Measurements from ENCODE around the gene MORC1. TPM values are rescaled to one million over a fixed set of nuclear protein-coding genes. Genes with fewer than 3 reads are reported as not detected.

The MORC1 gene
- total RNA-seq, 2 experiments from 2014 or later: not detected

DNA sequence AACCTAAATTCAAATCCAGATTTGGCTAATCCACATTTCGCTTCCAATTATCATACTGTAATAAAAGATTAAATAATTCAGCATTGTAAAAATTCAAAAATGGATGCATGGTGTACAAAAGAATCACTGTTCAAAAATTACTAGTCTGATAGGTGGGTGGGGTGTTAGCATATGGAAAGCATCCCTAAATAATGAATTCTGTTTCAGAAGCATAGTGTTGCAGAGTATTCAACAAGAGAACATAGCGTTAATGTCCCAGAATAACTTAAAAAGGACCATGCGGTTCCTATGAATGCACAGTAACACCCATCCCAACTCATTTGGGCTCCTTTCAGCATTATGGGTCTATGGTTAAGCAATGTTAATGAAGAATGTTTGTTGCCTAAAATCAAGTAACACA is 51.1 kb downstream of the MORC1 start:
- Mint-ChIP-seq H3K27ac (no peak overlapping the region), H3K27me3 (peaks cover 11% of the 10 kb centered on the region), H3K36me3 (ENCODE audit: low read depth) (no peaks in the 10 kb centered on the region), H3K4me3 (no peak overlapping the region), H3K4me1 (ENCODE audit: low read depth) (peaks cover under 1% of the 10 kb centered on the region), H3K9me3 (no peaks in the 10 kb centered on the region)
- intact Hi-C loops (cut with DNase I, micrococcal nuclease): no loop called here
- ATAC-seq (ENCODE audit: poor library complexity) (no peak), DNase-seq (no peak)
- no peak overlapping the region for H3K27ac ChIP-seq (ENCODE audit: low read depth in 1 of 2, low read length in 2 of 2)
- peaks cover 0 to 15% of the 10 kb centered on the region in 2 experiments for H3K27me3 ChIP-seq (ENCODE audit: control insufficient read depth in 1 of 2, insufficient read depth in 2 of 2, low read length in 2 of 2)
- ChIA-PET CTCF (no interaction called here), POLR2A (no interaction called here)
- no peaks in the 10 kb centered on the region for H3K4me1 ChIP-seq (ENCODE audit: insufficient read depth, low read length)
- no peaks in the 10 kb centered on the region for H3K36me3 ChIP-seq (ENCODE audit: insufficient read depth, low read length)
- no peak overlapping the region for H3K4me3 ChIP-seq (ENCODE audit: low read length)
- TF ChIP-seq CTCF (IDR thresholded peaks at IDR 0.05): no peak
- no peaks in the 10 kb centered on the region for H3K9me3 ChIP-seq (ENCODE audit: control insufficient read depth in 1 of 2, insufficient read depth in 1 of 2, low read length in 2 of 2)

DNA sequence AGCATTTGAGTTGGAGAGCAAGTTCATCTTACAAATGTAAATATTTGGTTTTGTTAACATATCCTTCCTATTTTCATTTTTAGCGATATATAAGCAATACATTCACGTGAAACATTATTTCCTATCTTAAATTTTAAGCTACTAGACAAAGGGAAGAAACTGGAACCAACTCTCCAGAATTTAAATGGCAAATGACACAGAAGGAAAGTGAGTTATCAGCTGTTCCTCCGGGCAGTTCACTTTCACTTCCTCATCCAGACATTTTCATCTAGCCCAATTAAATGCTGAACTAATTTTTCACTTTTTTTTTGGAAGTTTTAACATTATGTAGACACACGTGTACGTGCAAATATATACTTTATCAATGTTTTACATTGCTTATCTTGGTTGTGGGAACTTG is 58.7 kb downstream of the MORC1 start:
- H3K36me3 ChIP-seq (ENCODE audit: insufficient read depth, low read length): no peaks in the 10 kb centered on the region
- no peak overlapping the region for H3K4me3 ChIP-seq (ENCODE audit: low read length)
- Mint-ChIP-seq H3K27ac (no peak overlapping the region), H3K36me3 (ENCODE audit: low read depth) (no peaks in the 10 kb centered on the region), H3K9me3 (no peaks in the 10 kb centered on the region), H3K4me3 (no peak overlapping the region), H3K27me3 (peaks cover 18% of the 10 kb centered on the region), H3K4me1 (ENCODE audit: low read depth) (peaks cover 9% of the 10 kb centered on the region)
- ChIA-PET CTCF (no interaction called here), POLR2A (no interaction called here)
- intact Hi-C loops (cut with DNase I, micrococcal nuclease): no loop called here
- H3K9me3 ChIP-seq (ENCODE audit: control insufficient read depth in 1 of 2, insufficient read depth in 1 of 2, low read length in 2 of 2): no peaks in the 10 kb centered on the region
- peak in 3 of 14 experiments; percentile 11 to 16 (median 11) for DNase-seq
- ATAC-seq (ENCODE audit: poor library complexity): no peak
- TF ChIP-seq CTCF (IDR thresholded peaks at IDR 0.05): no peak
- no peaks in the 10 kb centered on the region for H3K4me1 ChIP-seq (ENCODE audit: insufficient read depth, low read length)
- no peak overlapping the region for H3K27ac ChIP-seq (ENCODE audit: low read depth in 1 of 2, low read length in 2 of 2)
- peaks cover 0 to 10% of the 10 kb centered on the region in 2 experiments for H3K27me3 ChIP-seq (ENCODE audit: control insufficient read depth in 1 of 2, insufficient read depth in 2 of 2, low read length in 2 of 2)

DNA sequence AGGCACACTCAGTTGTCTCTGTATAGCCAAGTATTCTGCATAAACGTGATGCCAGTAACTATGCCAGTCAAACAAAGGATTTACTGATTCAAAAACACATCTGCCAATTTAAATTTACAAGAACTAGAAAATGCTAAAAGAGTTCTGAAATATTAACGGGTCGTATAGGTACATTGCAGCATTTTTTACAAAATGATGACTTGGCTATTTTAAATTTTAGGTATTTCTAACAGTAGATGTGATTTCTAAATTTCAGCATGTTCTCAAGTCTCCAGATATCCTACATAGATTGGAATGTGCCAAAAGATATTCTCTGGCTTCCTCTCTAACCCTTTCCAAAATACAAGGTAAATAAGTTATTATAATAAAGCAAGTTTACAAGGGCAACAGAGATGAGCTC is 60.3 kb downstream of the MORC1 start:
- Histone ChIP-seq H3K27ac (ENCODE audit: low read depth in 1 of 2, low read length in 2 of 2) (no peak overlapping the region), H3K27me3 (ENCODE audit: control insufficient read depth in 1 of 2, insufficient read depth in 2 of 2, low read length in 2 of 2) (peaks cover 0 to 10% of the 10 kb centered on the region in 2 experiments), H3K9me3 (ENCODE audit: control insufficient read depth in 1 of 2, insufficient read depth in 1 of 2, low read length in 2 of 2) (no peaks in the 10 kb centered on the region), H3K36me3 (ENCODE audit: insufficient read depth, low read length) (no peaks in the 10 kb centered on the region), H3K4me1 (ENCODE audit: insufficient read depth, low read length) (no peaks in the 10 kb centered on the region), H3K4me3 (ENCODE audit: low read length) (no peak overlapping the region)
- Mint-ChIP-seq H3K9me3 (no peaks in the 10 kb centered on the region), H3K36me3 (ENCODE audit: low read depth) (no peaks in the 10 kb centered on the region), H3K4me1 (ENCODE audit: low read depth) (peaks cover 9% of the 10 kb centered on the region), H3K27ac (no peak overlapping the region), H3K27me3 (peaks cover 18% of the 10 kb centered on the region), H3K4me3 (no peak overlapping the region)
- CTCF ChIA-PET: no interaction called here
- POLR2A ChIA-PET: no interaction called here
- intact Hi-C loops (cut with DNase I, micrococcal nuclease): no loop called here
- ATAC-seq (ENCODE audit: poor library complexity): no peak
- DNase-seq: no peak
- TF ChIP-seq CTCF (IDR thresholded peaks at IDR 0.05): no peak
